Measurements from ENCODE around the gene EFCAB14. TPM values are rescaled to one million over a fixed set of nuclear protein-coding genes. Genes with fewer than 3 reads are reported as not detected.

EFCAB14 gene
- total and polyA plus RNA-seq, 2 of the 4 experiments (the other 2 are of a cell fraction), result 28.6 to 43.0 TPM

DNA sequence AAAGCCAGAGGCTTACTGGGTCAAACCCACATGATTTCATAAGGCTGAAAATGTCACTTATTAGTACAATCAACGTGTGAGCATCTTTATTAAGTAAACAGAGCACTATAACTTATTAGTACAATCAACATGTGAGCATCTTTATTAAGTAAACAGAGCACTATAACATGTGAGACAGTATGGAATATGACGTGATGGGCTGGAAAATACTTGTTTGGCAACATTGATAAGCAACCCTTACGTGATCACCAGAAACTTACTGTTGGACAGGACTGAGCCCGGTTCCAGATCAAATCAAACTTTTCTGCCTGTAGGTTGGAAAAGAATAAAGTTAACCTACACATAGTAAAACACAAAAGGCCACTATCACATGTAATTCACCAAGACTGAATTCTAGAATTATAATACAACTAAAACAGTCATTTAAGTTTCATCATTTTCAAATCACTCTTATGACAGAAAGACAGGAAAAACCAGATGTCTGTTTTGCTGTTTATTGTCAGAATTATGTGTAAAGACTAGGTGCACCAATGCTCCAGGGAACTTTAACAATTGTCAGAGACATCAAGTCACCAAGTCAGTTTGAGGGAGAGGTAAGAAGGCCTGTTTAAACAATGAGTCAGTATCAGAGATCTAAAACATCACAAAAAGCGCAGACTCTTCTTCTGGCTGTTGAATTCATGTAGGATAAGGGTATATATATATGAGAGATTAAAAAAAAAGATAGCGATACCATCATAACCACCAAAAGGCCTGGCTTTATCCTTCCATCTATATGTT, 66.4 kb downstream of the EFCAB14 start:
- Histone ChIP-seq H2BK5ac (ENCODE audit: low read depth, low read length, poor library complexity, severe bottlenecking) (no peak overlapping the region), H4K5ac (ENCODE audit: low read depth, low read length) (no peak overlapping the region), H2BK15ac (ENCODE audit: low read depth, low read length) (no peak overlapping the region), H3K4me2 (ENCODE audit: low read depth, low read length) (no peak overlapping the region), H3K36me3 (ENCODE audit: control insufficient read depth, insufficient read depth, low read length) (peaks cover 19% of the 10 kb centered on the region; the same call in 1 of the 2 replicates), H2BK20ac (ENCODE audit: low read depth, low read length) (no peak overlapping the region), H3K27me3 (ENCODE audit: control insufficient read depth, insufficient read depth, low read length) (no peaks in the 10 kb centered on the region), H3K9me3 (ENCODE audit: control insufficient read depth, insufficient read depth, low read length) (0 out of 2 replicates have a peak, but pooled peaks cover 2% of the 10 kb centered on the region), H3K9me1 (ENCODE audit: insufficient read depth, low read length) (no peaks in the 10 kb centered on the region), H4K20me1 (ENCODE audit: insufficient read depth, low read length) (no peaks in the 10 kb centered on the region), H3K56ac (ENCODE audit: extremely low read depth, insufficient read depth, low read length) (no peak overlapping the region), H2AK5ac (ENCODE audit: low read depth, low read length) (no peak overlapping the region), H3K23ac (ENCODE audit: low read depth, low read length) (no peak overlapping the region), H2AFZ (replicated peaks; ENCODE audit: low read length, poor library complexity) (no peak overlapping the region), H3K27ac (ENCODE audit: insufficient read depth, low read length) (no peak overlapping the region), H3K4me3 (ENCODE audit: insufficient read depth, low read depth, low read length) (no peak overlapping the region), H2AK9ac (replicated peaks; ENCODE audit: low read depth, low read length, poor library complexity) (no peak overlapping the region), H3K4ac (ENCODE audit: low read depth, low read length) (no peak overlapping the region), H4K8ac (ENCODE audit: low read depth in 2 of 2, low read length in 2 of 2) (no peak overlapping the region), H3K18ac (ENCODE audit: low read depth, low read length) (no peak overlapping the region), H3K9ac (ENCODE audit: low read depth, low read length) (no peak overlapping the region), H4K91ac (ENCODE audit: insufficient read depth, low read depth, low read length) (no peak overlapping the region), H3K4me1 (ENCODE audit: control insufficient read depth, insufficient read depth, low read length) (peaks cover 3% of the 10 kb centered on the region; the same call in 1 of the 2 replicates), H3K79me1 (ENCODE audit: low read depth in 1 of 2, low read length in 2 of 2) (no peaks in the 10 kb centered on the region), H3K14ac (replicated peaks; ENCODE audit: low read depth, low read length) (no peak overlapping the region), H2BK120ac (ENCODE audit: low read depth, low read length) (no peak overlapping the region)
- POLR2A ChIA-PET (ENCODE audit: unreplicated experiment), result no interaction called here
- CTCF ChIA-PET, result no interaction called here
- dilution Hi-C loops (cut with HindIII; ENCODE audit: low sequenced_read_pairs, unreplicated experiment), result no loop called here
- intact Hi-C loops (cut with micrococcal nuclease), result no loop called here
- BruUV-seq (replicated peaks), result no TSS peak
- no peak for DNase-seq
- no peak for ATAC-seq (ENCODE audit: low read depth)
- TF ChIP-seq, protein P1, sequence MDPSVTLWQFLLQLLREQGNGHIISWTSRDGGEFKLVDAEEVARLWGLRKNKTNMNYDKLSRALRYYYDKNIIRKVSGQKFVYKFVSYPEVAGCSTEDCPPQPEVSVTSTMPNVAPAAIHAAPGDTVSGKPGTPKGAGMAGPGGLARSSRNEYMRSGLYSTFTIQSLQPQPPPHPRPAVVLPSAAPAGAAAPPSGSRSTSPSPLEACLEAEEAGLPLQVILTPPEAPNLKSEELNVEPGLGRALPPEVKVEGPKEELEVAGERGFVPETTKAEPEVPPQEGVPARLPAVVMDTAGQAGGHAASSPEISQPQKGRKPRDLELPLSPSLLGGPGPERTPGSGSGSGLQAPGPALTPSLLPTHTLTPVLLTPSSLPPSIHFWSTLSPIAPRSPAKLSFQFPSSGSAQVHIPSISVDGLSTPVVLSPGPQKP (IDR thresholded peaks at IDR 0.05; ENCODE audit: borderline replicate concordance, low read depth, low read length), result no peak
- no peak for TF ChIP-seq CHD1 (IDR thresholded peaks at IDR 0.05; ENCODE audit: low read depth, low read length)
- no peak for TF ChIP-seq BHLHE40 (IDR thresholded peaks at IDR 0.05; ENCODE audit: low read depth, low read length)
- no peak for TF ChIP-seq MAZ (IDR thresholded peaks at IDR 0.05; ENCODE audit: borderline replicate concordance, low read depth, low read length)
- no peak for TF ChIP-seq FOS (IDR thresholded peaks at IDR 0.05; ENCODE audit: low read depth, low read length)
- TF ChIP-seq RCOR1 (IDR thresholded peaks at IDR 0.05; ENCODE audit: insufficient replicate concordance, low read length), result no peak
- no peak for TF ChIP-seq CEBPB (IDR thresholded peaks at IDR 0.05; ENCODE audit: low read depth, low read length)
- no peak for TF ChIP-seq RFX5 (IDR thresholded peaks at IDR 0.05; ENCODE audit: low read depth, low read length)
- in situ Hi-C loops (cut with MboI; ENCODE audit: low sequenced_read_pairs), result no loop called here
- WGBS, 2 experiments (ENCODE audit: extremely low coverage in 2 of 2, insufficient read length in 1 of 2), result no CpG with 5 or more reads among the region's 6 CpGs

Data from IMR-90 (cell line).